Measurements from ENCODE around the gene AHRR. TPM values are rescaled to one million over a fixed set of nuclear protein-coding genes. Genes with fewer than 3 reads are reported as not detected.

Gene AHRR
- total and polyA plus RNA-seq, 2 of the 4 experiments (the other 2 are of a cell fraction), result 15.6 to 37.1 TPM

DNA sequence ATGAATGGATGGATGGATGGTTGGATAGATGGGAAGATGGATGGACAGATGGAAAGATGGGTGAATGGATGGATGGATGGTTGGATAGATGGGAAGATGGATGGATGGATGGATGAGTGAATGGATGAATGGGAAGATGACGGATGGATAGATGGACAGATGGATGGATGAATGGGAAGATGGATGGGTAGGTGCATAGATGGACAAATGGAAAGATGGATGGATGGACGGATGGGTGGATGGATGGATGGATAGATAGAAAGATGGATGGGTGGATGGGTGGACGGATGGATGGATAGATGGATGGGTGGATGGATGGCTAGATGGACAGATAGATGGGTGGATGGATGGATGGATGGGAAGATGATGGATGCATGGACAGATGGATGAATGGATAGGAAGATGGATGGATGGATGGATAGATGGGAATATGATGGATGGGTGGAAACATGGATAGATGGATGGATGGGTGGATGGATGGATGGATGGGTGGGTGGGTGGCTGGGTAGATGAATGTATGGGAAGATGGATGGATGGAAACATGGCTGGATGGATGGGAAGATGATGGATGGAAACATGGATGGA lies 105.0 kb downstream of the AHRR start:
- no peak overlapping the region for H3K23ac ChIP-seq (ENCODE audit: low read depth, low read length)
- in situ Hi-C loops (cut with MboI; ENCODE audit: low sequenced_read_pairs), result no loop called here
- dilution Hi-C loops (cut with HindIII; ENCODE audit: low sequenced_read_pairs, unreplicated experiment), result no loop called here

More for the DNA sequence above, 105.0 kb downstream of the AHRR start:
- Histone ChIP-seq H3K9ac (ENCODE audit: low read depth, low read length) (no peak overlapping the region), H2BK5ac (ENCODE audit: low read depth, low read length, poor library complexity, severe bottlenecking) (peak overlapping the region; percentile 52), H3K27me3 (ENCODE audit: control insufficient read depth, insufficient read depth, low read length) (no peaks in the 10 kb centered on the region), H2AFZ (replicated peaks; ENCODE audit: low read length, poor library complexity) (no peak overlapping the region), H3K9me3 (ENCODE audit: control insufficient read depth, insufficient read depth, low read length) (no peaks in the 10 kb centered on the region), H4K5ac (ENCODE audit: low read depth, low read length) (no peak overlapping the region), H4K20me1 (ENCODE audit: insufficient read depth, low read length) (no peaks in the 10 kb centered on the region), H3K4ac (ENCODE audit: low read depth, low read length) (no peak overlapping the region), H3K4me1 (ENCODE audit: control insufficient read depth, insufficient read depth, low read length) (peaks cover 10% of the 10 kb centered on the region), H2AK5ac (ENCODE audit: low read depth, low read length) (0 out of 2 replicates have a peak overlapping the region, but pooled peaks have one; percentile 4), H2AK9ac (replicated peaks; ENCODE audit: low read depth, low read length, poor library complexity) (no peak overlapping the region), H2BK120ac (ENCODE audit: low read depth, low read length) (no peak overlapping the region), H3K56ac (ENCODE audit: extremely low read depth, insufficient read depth, low read length) (no peak overlapping the region), H3K4me2 (ENCODE audit: low read depth, low read length) (no peak overlapping the region), H3K18ac (ENCODE audit: low read depth, low read length) (no peak overlapping the region), H2BK15ac (ENCODE audit: low read depth, low read length) (no peak overlapping the region), H4K91ac (ENCODE audit: insufficient read depth, low read depth, low read length) (no peak overlapping the region), H3K36me3 (ENCODE audit: control insufficient read depth, insufficient read depth, low read length) (peaks cover 68% of the 10 kb centered on the region), H3K4me3 (ENCODE audit: insufficient read depth, low read depth, low read length) (no peak overlapping the region), H3K14ac (replicated peaks; ENCODE audit: low read depth, low read length) (no peak overlapping the region; the same call in 1 of the 2 replicates), H2BK20ac (ENCODE audit: low read depth, low read length) (no peak overlapping the region), H3K27ac (ENCODE audit: insufficient read depth, low read length) (no peak overlapping the region), H3K79me1 (ENCODE audit: low read depth in 1 of 2, low read length in 2 of 2) (peaks cover 4 to 56% of the 10 kb centered on the region in 2 experiments), H4K8ac (ENCODE audit: low read depth in 2 of 2, low read length in 2 of 2) (no peak overlapping the region), H3K9me1 (ENCODE audit: insufficient read depth, low read length) (peaks cover 9% of the 10 kb centered on the region; the same call in 1 of the 2 replicates)
- TF ChIP-seq, protein P1, sequence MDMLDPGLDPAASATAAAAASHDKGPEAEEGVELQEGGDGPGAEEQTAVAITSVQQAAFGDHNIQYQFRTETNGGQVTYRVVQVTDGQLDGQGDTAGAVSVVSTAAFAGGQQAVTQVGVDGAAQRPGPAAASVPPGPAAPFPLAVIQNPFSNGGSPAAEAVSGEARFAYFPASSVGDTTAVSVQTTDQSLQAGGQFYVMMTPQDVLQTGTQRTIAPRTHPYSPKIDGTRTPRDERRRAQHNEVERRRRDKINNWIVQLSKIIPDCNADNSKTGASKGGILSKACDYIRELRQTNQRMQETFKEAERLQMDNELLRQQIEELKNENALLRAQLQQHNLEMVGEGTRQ (IDR thresholded peaks at IDR 0.05; ENCODE audit: low read depth, low read length), result no peak
- no peak for TF ChIP-seq MAZ (IDR thresholded peaks at IDR 0.05; ENCODE audit: borderline replicate concordance, low read depth, low read length)
- no peak for TF ChIP-seq MAFK (IDR thresholded peaks at IDR 0.05; ENCODE audit: low read depth, low read length)
- TF ChIP-seq RFX5 (IDR thresholded peaks at IDR 0.05; ENCODE audit: low read depth, low read length), result no peak
- TF ChIP-seq CTCF (conservative IDR thresholded peaks at IDR 0.05; ENCODE audit: low read depth, low read length), result no peak
- TF ChIP-seq POLR2A (IDR thresholded peaks at IDR 0.05; ENCODE audit: low read depth, low read length), result no peak
- TF ChIP-seq FOS (IDR thresholded peaks at IDR 0.05; ENCODE audit: low read depth, low read length), result no peak
- no peak for TF ChIP-seq MXI1 (IDR thresholded peaks at IDR 0.05; ENCODE audit: borderline replicate concordance, low read depth, low read length)
- TF ChIP-seq CHD1 (IDR thresholded peaks at IDR 0.05; ENCODE audit: low read depth, low read length), result no peak
- TF ChIP-seq, protein P2, sequence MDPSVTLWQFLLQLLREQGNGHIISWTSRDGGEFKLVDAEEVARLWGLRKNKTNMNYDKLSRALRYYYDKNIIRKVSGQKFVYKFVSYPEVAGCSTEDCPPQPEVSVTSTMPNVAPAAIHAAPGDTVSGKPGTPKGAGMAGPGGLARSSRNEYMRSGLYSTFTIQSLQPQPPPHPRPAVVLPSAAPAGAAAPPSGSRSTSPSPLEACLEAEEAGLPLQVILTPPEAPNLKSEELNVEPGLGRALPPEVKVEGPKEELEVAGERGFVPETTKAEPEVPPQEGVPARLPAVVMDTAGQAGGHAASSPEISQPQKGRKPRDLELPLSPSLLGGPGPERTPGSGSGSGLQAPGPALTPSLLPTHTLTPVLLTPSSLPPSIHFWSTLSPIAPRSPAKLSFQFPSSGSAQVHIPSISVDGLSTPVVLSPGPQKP (IDR thresholded peaks at IDR 0.05; ENCODE audit: borderline replicate concordance, low read depth, low read length), result no peak
- no peak for TF ChIP-seq BHLHE40 (IDR thresholded peaks at IDR 0.05; ENCODE audit: low read depth, low read length)
- TF ChIP-seq NFE2L2 (IDR thresholded peaks at IDR 0.05; ENCODE audit: low read depth, low read length), result no peak
- no peak for TF ChIP-seq CEBPB (IDR thresholded peaks at IDR 0.05; ENCODE audit: low read depth, low read length)
- TF ChIP-seq RCOR1 (IDR thresholded peaks at IDR 0.05; ENCODE audit: insufficient replicate concordance, low read length), result no peak
- TF ChIP-seq SMC3 (IDR thresholded peaks at IDR 0.05; ENCODE audit: low read depth, low read length), result no peak
- TF ChIP-seq RAD21 (IDR thresholded peaks at IDR 0.05; ENCODE audit: low read length), result no peak
- WGBS, 2 experiments (ENCODE audit: extremely low coverage in 2 of 2, insufficient read length in 1 of 2), result 100% methylated on average over 2 of the region's 3 CpGs
- POLR2A ChIA-PET (ENCODE audit: unreplicated experiment), result no interaction called here
- DNase-seq (no peak), ATAC-seq (ENCODE audit: low read depth) (no peak)
- intact Hi-C loops (cut with micrococcal nuclease), result no loop called here
- CTCF ChIA-PET, result no interaction called here
- BruUV-seq (replicated peaks), result no TSS peak
